ENCODE measurements around the gene PTPRG.

DNA sequence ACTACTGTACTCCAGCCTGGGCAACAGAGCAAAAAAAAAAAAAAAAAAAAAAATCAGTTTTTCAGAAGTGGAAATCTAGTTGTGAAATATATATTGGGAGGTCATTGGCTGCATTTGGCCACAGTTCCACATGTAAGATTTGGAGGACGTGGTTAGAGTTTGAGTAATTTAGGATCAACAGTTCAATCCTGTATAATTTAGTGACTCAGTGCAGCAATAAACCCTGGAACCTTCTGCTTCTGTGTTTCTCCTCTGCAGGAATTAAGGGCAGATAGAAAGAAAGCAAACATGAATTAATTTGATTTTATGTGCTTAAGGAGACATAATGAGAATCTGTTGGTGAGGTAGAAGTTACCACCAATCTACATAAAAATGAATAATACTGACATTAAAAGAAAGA, 347.0 kb downstream of the PTPRG start:
- TF ChIP-seq CTCF (conservative IDR thresholded peaks at IDR 0.05 in 1 of 2, IDR thresholded peaks at IDR 0.05 in 1 of 2; ENCODE audit: low read depth in 1 of 2, low read length in 2 of 2) (no peak), EZH2 (IDR thresholded peaks at IDR 0.05; ENCODE audit: low read length, missing control alignments) (no peak)
